NCI-H2171 (cell line): ENCODE data around the gene SNTG2.

Experiments
- DNase-seq: peaks from one replicate; lab custom pipeline; 2025; lab: John Stamatoyannopoulos, UW

The SNTG2 gene

GRCh38 chr2:926896-927295, 23.8 kb upstream of the SNTG2 start:
- DNase-seq = no peak

- DNase-seq = no peak
Measured at GRCh38 chr2:929011-929735, 21.5 kb upstream of the SNTG2 start.

GRCh38 chr2:929925-930324, 20.7 kb upstream of the SNTG2 start:
- no peak for DNase-seq

- no peak for DNase-seq
Measured at GRCh38 chr2:930935-931334, 19.7 kb upstream of the SNTG2 start.

GRCh38 chr2:932320-933115, 18.1 kb upstream of the SNTG2 start:
- DNase-seq = no peak

GRCh38 chr2:933734-934295, 16.8 kb upstream of the SNTG2 start:
- no peak for DNase-seq

GRCh38 chr2:937530-937929, 13.1 kb upstream of the SNTG2 start:
- DNase-seq = no peak

GRCh38 chr2:938181-939005, 12.3 kb upstream of the SNTG2 start:
- DNase-seq = no peak

GRCh38 chr2:939936-940601, 10.6 kb upstream of the SNTG2 start:
- no peak for DNase-seq

GRCh38 chr2:941871-942270, 8.8 kb upstream of the SNTG2 start:
- DNase-seq = peak; percentile 59

- DNase-seq = no peak
Measured at GRCh38 chr2:942775-943460, 7.7 kb upstream of the SNTG2 start.

GRCh38 chr2:943461-943797, 7.2 kb upstream of the SNTG2 start:
- no peak for DNase-seq

GRCh38 chr2:943821-944220, 6.8 kb upstream of the SNTG2 start:
- no peak for DNase-seq

GRCh38 chr2:944693-945092, 6.0 kb upstream of the SNTG2 start:
- DNase-seq = no peak

- DNase-seq = no peak
Measured at GRCh38 chr2:945104-945503, 5.5 kb upstream of the SNTG2 start.

- DNase-seq = no peak
Measured at GRCh38 chr2:946073-946948, 4.3 kb upstream of the SNTG2 start.

GRCh38 chr2:949384-950079, 1.1 kb upstream of the SNTG2 start:
- no peak for DNase-seq

- DNase-seq = no peak
Measured at GRCh38 chr2:951224-952006, 766 bp downstream of the SNTG2 start.

- DNase-seq = no peak
Measured at GRCh38 chr2:953408-953807, 2.8 kb downstream of the SNTG2 start.
